Measurements from ENCODE around the gene KAT6B. TPM values are rescaled to one million over a fixed set of nuclear protein-coding genes. Genes with fewer than 3 reads are reported as not detected.

KAT6B gene
- total and polyA plus RNA-seq, 4 donors, result 5.0 to 161 (median 21.0) TPM

- TF ChIP-seq CTCF (IDR thresholded peaks at IDR 0.05; ENCODE audit: control extremely low read depth, extremely low read depth), result no peak
- no peaks in the 10 kb centered on the region for H3K36me3 ChIP-seq (ENCODE audit: control insufficient read depth in 4 of 4, insufficient read depth in 4 of 4, low read length in 4 of 4)
- H3K27me3 ChIP-seq (ENCODE audit: control insufficient read depth in 3 of 3, insufficient read depth in 3 of 3, low read length in 2 of 3), result no peaks in the 10 kb centered on the region
- peaks cover 1 to 19% (median 9%) of the 10 kb centered on the region in 5 donors for H3K4me1 ChIP-seq (ENCODE audit: control insufficient read depth in 5 of 5, insufficient read depth in 5 of 5, low read length in 5 of 5)
- no peak overlapping the region for H3K9ac ChIP-seq (ENCODE audit: insufficient read depth in 1 of 2, low read length in 2 of 2)
- H3K9me3 ChIP-seq (ENCODE audit: control insufficient read depth in 4 of 4, insufficient read depth in 3 of 4, low read length in 3 of 4), result no peaks in the 10 kb centered on the region
- no peak for ATAC-seq (ENCODE audit: insufficient read depth, low FRiP score)
- no peak overlapping the region for H3K27ac ChIP-seq (ENCODE audit: low read depth in 1 of 2, low read length in 1 of 2)
- WGBS, 2 donors, result 48 to 59% methylated on average over 6 of the region's 6 CpGs
- DNase-seq, result peak in 1 of 3 donors; percentile 53
- no peak overlapping the region for H3K4me3 ChIP-seq
Observed at GRCh38 chr10:74906611-74907198, 80.3 kb downstream of the KAT6B start.

- Histone ChIP-seq H3K4me1 (ENCODE audit: control insufficient read depth in 5 of 5, insufficient read depth in 5 of 5, low read length in 5 of 5) (peaks cover 3 to 15% (median 9%) of the 10 kb centered on the region in 5 donors), H3K9me3 (ENCODE audit: control insufficient read depth in 4 of 4, insufficient read depth in 3 of 4, low read length in 3 of 4) (no peaks in the 10 kb centered on the region), H3K27ac (ENCODE audit: low read depth in 1 of 2, low read length in 1 of 2) (no peak overlapping the region), H3K4me3 (no peak overlapping the region), H3K36me3 (ENCODE audit: control insufficient read depth in 4 of 4, insufficient read depth in 4 of 4, low read length in 4 of 4) (no peaks in the 10 kb centered on the region), H3K27me3 (ENCODE audit: control insufficient read depth in 3 of 3, insufficient read depth in 3 of 3, low read length in 2 of 3) (no peaks in the 10 kb centered on the region), H3K9ac (ENCODE audit: insufficient read depth in 1 of 2, low read length in 2 of 2) (no peak overlapping the region)
- no peak for DNase-seq
- ATAC-seq (ENCODE audit: insufficient read depth, low FRiP score), result no peak
- TF ChIP-seq CTCF (IDR thresholded peaks at IDR 0.05; ENCODE audit: control extremely low read depth, extremely low read depth), result no peak
- 94 to 98% methylated on average over 1 of the region's 1 CpG for WGBS, 2 donors
Observed at GRCh38 chr10:74909670-74910069, 83.3 kb downstream of the KAT6B start.

- ATAC-seq (ENCODE audit: insufficient read depth, low FRiP score) (no peak), DNase-seq (peak in 2 of 3 donors; percentile 58 to 64)
- H3K4me1 ChIP-seq (ENCODE audit: control insufficient read depth in 5 of 5, insufficient read depth in 5 of 5, low read length in 5 of 5), result peaks cover 3 to 15% (median 9%) of the 10 kb centered on the region in 5 donors
- no peaks in the 10 kb centered on the region for H3K27me3 ChIP-seq (ENCODE audit: control insufficient read depth in 3 of 3, insufficient read depth in 3 of 3, low read length in 2 of 3)
- H3K9ac ChIP-seq (ENCODE audit: insufficient read depth in 1 of 2, low read length in 2 of 2), result no peak overlapping the region
- H3K4me3 ChIP-seq, result no peak overlapping the region
- no peak for TF ChIP-seq CTCF (IDR thresholded peaks at IDR 0.05; ENCODE audit: control extremely low read depth, extremely low read depth)
- 85 to 86% methylated on average over 4 of the region's 4 CpGs for WGBS, 2 donors
- no peaks in the 10 kb centered on the region for H3K36me3 ChIP-seq (ENCODE audit: control insufficient read depth in 4 of 4, insufficient read depth in 4 of 4, low read length in 4 of 4)
- H3K9me3 ChIP-seq (ENCODE audit: control insufficient read depth in 4 of 4, insufficient read depth in 3 of 4, low read length in 3 of 4), result no peaks in the 10 kb centered on the region
- H3K27ac ChIP-seq (ENCODE audit: low read depth in 1 of 2, low read length in 1 of 2), result no peak overlapping the region
Observed at GRCh38 chr10:74910241-74910975, 84.0 kb downstream of the KAT6B start.

Measured in lung (tissue), 12 donors.